Suppressor macrophage treated with lipopolysaccharide for 4 hours (primary cell): Measurements from ENCODE around the gene SSTR3.

Experiments used
- DNase-seq: peaks from one replicate; pipeline ENCODE4 v3.0.0-alpha.2; 2020

The SSTR3 gene

GRCh38 chr22:37163575-37164504, 48.4 kb downstream of the SSTR3 start:
- DNase-seq = no peak

DNA sequence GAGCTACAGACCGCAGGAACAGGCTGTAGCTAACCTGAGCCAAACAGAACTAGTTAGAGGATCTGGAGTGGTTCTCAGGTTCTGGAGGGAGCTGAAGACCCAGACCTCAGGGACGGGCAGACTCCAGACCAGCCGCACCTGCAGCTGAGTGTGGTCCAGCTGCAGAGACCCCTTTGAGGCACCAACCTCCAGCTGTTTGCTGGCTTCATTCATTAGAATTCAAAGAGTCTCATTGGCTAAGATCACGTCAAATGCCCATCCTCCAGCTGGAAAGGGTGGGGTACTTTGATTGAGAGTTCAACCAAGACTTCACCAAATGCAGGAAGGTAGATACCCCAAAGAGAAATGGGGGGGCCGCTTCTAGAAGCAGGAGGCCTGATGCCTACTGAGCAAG, 49.2 kb downstream of the SSTR3 start:
- no peak for DNase-seq

GRCh38 chr22:37162221-37163095, 49.8 kb downstream of the SSTR3 start:
- peak; percentile 31 for DNase-seq

GRCh38 chr22:37161443-37161842, 50.8 kb downstream of the SSTR3 start:
- DNase-seq = no peak

GRCh38 chr22:37160027-37160426, 52.2 kb downstream of the SSTR3 start:
- DNase-seq = no peak

DNA sequence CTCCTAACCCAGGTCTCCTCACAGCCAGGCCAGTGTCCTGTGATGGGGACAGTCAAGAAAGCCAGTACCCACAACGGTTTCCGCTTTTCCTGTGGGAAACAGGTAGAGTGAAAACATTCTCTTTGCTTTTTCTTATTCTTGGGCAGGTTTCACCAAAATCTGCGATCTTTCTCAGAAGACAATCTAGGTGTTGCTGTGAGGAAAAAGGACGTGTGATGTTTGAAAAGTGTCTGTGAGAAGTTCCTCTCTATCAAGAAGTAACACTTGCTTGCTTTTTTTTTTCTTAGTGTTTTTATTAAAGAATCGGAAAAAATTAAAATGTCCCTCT, 53.4 kb downstream of the SSTR3 start:
- DNase-seq = no peak

GRCh38 chr22:37157516-37158285, 54.6 kb downstream of the SSTR3 start:
- DNase-seq = no peak

- no peak for DNase-seq
These were observed 55.4 kb downstream of the SSTR3 start for GRCh38 chr22:37156686-37157435.

DNA sequence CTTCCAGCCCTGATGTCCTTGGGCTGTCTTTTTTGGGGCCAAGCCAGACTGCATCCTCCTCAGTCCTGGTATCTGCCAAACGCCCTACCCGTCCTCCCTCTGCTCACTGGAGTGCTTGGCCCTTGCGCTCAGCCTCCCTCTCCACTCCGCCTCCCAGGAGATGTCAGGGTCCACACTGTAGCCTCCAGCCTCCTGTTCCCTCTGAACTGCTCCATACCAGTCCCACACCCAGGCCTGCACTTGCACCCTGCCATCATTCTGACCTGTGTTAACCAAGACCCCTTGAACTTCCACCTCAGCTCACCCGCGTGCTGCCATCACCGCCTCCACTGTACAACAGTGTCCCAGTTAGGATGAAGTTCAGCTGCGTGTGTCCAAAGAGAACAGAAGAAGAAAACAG, 56.3 kb downstream of the SSTR3 start:
- no peak for DNase-seq

DNA sequence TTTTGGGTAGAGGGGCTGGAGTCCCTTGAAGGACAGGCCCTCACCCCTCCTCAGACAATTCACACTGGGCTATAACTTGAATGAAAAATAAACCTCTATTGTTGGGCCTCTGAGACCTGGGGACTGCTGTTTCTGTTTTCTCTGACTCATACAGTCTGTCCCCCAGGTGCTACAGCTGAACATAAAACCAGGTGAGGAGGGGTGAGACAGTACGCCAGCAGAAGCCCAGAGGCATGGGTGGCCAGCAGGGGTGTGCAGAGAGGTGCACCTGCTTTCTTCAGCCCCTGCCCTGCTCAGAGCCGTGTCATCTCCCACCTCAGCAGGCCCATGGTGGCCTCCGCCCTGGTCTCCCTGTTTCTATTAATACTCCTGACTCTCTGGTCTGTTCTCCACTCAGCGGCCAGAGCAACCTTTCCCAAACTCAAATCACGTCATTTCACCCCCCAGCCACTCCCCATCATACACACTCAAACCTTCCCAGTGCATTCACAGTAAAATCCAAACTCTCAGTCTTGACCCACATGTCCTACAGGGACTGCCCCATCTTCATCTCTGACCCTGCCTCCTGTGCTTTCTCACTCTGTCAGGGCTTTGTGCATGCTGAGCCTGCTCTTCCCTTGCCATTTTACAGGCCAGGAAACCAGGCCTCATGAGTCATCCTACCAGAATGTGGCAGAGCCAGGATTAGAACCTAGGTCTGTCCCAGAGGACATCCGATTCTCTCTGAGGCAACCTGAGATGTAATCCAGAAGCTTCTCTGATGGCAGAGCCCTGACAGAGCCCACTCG, 57.2 kb downstream of the SSTR3 start:
- DNase-seq = no peak
